Esophagus squamous epithelium (tissue), 4 donors: ENCODE measurements around the gene ZWILCH.

ENCODE experiments used
- POLR2A ChIP-seq, 4 donors: fragments of 450-650 bp; IDR thresholded peaks; one replicate each; pipeline ENCODE4 v1.6.1; 2017; ENCODE audit warnings: antibody characterized with exemption in 4 of 4, mild to moderate bottlenecking in 4 of 4, moderate library complexity in 3 of 4
- TF ChIP-seq, protein P1 (sequence below), 6 experiments: fragments of 450-650 bp in 4 of 6; fragments of 200-600 bp in 2 of 6; sonication (generic) in 2 of 6; IDR thresholded peaks; one replicate each; pipeline ENCODE4 v1.5.1; 2016 to 2019; ENCODE audit warnings: antibody characterized with exemption in 6 of 6, mild to moderate bottlenecking in 4 of 6, moderate library complexity in 4 of 6

DNA sequence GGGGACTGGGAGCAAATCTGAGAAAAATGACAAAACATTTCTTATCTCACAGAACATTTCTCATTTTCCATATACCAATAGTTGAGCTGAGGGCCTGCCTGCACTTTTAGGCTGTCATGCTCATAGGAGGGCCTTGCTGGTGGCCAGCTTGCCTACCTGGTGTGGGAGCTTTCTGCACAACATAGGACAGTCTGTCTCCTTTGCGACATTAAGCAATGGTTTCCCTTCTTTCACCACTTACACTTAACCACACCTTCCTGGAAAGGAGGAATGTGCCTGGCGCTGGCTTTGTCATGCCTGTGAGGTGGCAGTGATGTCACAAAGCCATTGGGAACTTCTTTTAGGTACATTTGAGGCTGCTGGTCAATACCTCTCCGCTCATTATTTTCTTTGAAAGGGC, 13.3 kb upstream of the ZWILCH start:
- TF ChIP-seq, protein P1, sequence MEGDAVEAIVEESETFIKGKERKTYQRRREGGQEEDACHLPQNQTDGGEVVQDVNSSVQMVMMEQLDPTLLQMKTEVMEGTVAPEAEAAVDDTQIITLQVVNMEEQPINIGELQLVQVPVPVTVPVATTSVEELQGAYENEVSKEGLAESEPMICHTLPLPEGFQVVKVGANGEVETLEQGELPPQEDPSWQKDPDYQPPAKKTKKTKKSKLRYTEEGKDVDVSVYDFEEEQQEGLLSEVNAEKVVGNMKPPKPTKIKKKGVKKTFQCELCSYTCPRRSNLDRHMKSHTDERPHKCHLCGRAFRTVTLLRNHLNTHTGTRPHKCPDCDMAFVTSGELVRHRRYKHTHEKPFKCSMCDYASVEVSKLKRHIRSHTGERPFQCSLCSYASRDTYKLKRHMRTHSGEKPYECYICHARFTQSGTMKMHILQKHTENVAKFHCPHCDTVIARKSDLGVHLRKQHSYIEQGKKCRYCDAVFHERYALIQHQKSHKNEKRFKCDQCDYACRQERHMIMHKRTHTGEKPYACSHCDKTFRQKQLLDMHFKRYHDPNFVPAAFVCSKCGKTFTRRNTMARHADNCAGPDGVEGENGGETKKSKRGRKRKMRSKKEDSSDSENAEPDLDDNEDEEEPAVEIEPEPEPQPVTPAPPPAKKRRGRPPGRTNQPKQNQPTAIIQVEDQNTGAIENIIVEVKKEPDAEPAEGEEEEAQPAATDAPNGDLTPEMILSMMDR (IDR thresholded peaks at IDR 0.05): no peak
- no peak for TF ChIP-seq POLR2A (IDR thresholded peaks at IDR 0.05)
